T-helper 9 cell (primary cell): ENCODE measurements around the gene ENOX2.
"Not testable (repeated sequence)": the region's sequence is repeated elsewhere in the genome, so short reads cannot be mapped to it uniquely, and the experiment has no call there.

Source experiments
- DNase-seq: peaks from one replicate; pipeline ENCODE4 v3.0.0-alpha.2; 2020

ENOX2 gene

GRCh38 chrX:130746077-130746476 lies 156.9 kb downstream of the ENOX2 start:
- no peak for DNase-seq

- DNase-seq, result no peak
These were observed 161.4 kb downstream of the ENOX2 start for GRCh38 chrX:130741584-130741983.

- no peak for DNase-seq
These were observed 161.9 kb downstream of the ENOX2 start for GRCh38 chrX:130741151-130741550.

- DNase-seq, result no peak
These were observed 164.3 kb downstream of the ENOX2 start for GRCh38 chrX:130738638-130739195.

GRCh38 chrX:130734713-130735112 lies 168.3 kb downstream of the ENOX2 start:
- no peak for DNase-seq

DNA sequence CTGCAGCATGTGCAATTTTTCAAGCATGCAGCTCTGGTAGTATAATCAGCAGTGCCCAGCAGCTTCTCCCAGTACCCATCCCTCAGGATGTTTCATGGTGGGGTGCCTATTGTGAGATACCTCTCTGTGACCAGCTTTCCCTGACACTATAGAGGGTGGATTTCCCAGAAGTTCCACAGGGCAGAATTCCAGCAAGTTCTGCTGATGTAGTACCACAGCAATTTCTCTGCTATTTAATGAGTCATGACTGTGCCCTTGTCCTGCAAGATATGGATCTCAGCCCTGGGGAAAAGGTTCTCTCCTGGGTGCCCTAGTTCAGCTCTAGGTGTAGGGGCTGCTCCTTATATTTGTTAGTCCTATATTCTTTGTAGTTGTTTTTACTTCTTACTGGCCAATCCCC lies 174.8 kb downstream of the ENOX2 start:
- DNase-seq, result no peak

- no peak for DNase-seq
These were observed 176.3 kb downstream of the ENOX2 start for GRCh38 chrX:130726661-130727060.

GRCh38 chrX:130725519-130725918 lies 177.5 kb downstream of the ENOX2 start:
- no peak for DNase-seq

GRCh38 chrX:130719413-130719812 lies 183.6 kb downstream of the ENOX2 start:
- DNase-seq, result no peak

DNA sequence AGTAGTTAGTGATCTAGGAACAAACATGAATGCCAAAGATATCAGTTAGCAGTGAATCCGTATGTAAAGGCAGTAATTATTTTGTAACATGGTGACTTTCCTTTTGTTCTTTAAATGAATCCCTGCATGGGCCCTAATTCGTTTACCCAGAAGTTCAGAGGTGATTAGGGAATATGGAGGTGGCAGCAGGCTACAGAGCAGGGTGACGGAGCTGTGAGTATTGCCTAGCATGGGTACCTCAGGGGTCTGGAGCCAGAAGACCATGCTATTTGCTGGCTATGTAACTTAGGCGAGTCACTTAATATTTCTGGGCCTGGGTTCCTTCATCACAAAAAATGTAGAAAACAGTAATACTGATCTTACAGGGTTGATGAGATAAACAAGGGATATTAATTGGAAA lies 184.9 kb downstream of the ENOX2 start:
- DNase-seq, result no peak

GRCh38 chrX:130716781-130717413 lies 186.1 kb downstream of the ENOX2 start:
- DNase-seq, result no peak

GRCh38 chrX:130716346-130716745 lies 186.7 kb downstream of the ENOX2 start:
- DNase-seq, result no peak

- no peak for DNase-seq
These were observed 187.7 kb downstream of the ENOX2 start for GRCh38 chrX:130715299-130715698.

- no peak for DNase-seq
These were observed 188.3 kb downstream of the ENOX2 start for GRCh38 chrX:130714665-130715064.

- no peak for DNase-seq
These were observed 188.9 kb downstream of the ENOX2 start for GRCh38 chrX:130714135-130714534.

- DNase-seq, result not testable (repeated sequence)
These were observed 193.8 kb downstream of the ENOX2 start for GRCh38 chrX:130709178-130709577.

DNA sequence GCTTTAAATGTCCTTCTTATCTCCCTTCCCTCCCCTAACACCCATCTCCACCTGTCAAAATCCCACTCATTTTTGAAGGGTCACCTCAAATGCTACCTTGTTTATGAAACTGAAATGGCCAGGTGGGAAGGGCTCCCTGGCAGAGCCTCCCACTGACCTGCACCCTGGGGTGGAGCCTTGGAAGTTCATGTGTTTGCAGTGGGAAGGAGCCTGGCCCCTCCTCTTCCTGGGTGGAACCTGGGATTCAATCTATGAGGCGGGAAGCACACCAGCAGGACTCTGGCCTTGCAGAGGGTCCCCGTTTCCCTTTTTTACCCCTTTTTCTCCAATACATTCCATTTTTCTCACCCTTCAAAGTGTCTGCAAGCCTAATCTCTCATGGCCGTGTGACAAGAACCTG lies 197.4 kb downstream of the ENOX2 start:
- no peak for DNase-seq

- no peak for DNase-seq
These were observed 198.7 kb downstream of the ENOX2 start for GRCh38 chrX:130704053-130705038.

DNA sequence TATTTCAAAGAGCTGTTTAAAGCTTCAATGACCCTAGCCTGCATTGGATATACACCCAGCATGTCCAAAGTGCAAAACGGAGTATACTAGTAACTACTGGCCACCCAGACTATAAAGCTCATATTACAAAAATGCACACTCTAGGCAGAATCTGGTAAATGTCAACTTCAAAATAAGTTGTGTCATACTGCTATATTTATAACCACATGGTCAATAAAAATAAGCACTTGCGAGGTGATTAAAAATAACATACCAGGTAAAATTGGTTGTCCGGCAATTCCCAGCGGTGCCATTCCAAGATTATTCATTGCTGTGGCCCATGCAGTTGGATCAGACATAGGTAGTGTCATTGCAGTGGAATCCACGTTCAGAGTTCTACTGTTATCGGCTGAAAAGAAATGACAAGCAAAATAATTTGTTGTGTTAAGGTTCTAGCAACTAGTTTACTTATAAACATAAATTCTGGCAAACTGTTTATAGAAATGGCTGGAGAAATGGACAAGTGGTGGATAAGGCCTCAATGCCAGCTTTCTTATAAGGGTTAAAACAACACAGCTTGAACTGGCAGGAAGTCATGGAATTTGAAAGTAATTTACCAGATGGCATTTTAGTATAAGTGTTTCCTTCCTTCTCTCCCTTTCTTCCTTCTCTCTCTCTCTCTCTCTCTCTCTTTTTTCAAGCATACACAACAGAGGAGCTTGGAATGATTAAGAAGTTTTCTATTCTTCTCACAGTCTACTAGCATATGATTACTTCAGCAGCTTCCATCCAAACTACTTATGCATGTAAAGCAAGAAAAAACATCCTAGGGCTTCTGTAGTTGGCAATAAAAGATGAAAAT lies 199.9 kb downstream of the ENOX2 start:
- DNase-seq, result no peak

- no peak for DNase-seq
These were observed 202.4 kb downstream of the ENOX2 start for GRCh38 chrX:130700629-130701028.

DNA sequence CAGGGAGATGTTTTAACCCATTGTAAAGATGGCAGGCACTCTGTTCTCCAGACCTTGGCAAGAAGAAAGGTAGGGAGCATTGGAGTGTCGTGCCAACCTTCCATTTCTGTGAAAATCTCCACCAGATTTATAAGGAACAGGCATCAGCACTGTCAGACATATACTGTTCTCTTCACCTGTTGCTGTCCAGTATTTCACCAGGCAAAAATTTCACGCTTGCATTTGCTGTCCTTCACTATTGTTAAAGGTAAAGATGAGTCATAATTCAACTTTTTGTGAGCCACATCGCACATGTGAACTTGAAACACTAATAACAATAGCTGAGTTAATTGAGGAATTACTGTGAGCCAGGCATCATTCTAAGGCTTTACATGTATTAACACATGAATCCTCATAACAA lies 203.4 kb downstream of the ENOX2 start:
- DNase-seq, result no peak

DNA sequence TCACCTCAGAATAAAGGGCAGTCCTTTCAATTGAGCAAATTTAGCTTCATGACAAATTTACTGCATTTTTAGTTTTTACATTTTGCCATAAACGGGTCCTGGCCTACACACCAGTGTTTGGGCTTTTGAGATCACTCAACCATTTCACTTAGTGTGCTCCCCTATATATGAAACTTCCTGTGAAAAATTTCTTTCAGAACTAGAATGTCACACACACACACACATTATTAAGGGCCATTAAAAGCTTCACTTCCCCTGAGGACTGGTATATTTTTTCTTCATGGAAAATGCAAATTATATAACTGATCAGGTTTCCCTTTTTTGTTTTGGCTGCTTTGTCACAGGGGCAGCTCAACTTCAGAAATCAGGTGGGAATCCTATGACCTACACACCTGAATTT lies 206.5 kb downstream of the ENOX2 start:
- DNase-seq, result no peak

GRCh38 chrX:130695931-130696330 lies 207.1 kb downstream of the ENOX2 start:
- DNase-seq, result no peak
